GM19468 (cell line): ENCODE measurements around the gene ANO10.
"Not testable (repeated sequence)": the region's sequence is repeated elsewhere in the genome, so short reads cannot be mapped to it uniquely, and the experiment has no call there.

Experiments
- ATAC-seq: cut with Tn5 transposase; IDR thresholded peaks from one replicate; pipeline ENCODE4 v1.9.1; 2021; ENCODE audit warnings: mild to moderate bottlenecking, moderate library complexity, moderate number of reproducible peaks; ENCODE audit not compliant: unreplicated experiment; ENCODE audit errors: extremely low read depth

The ANO10 gene

GRCh38 chr3:43490640-43491185, 131.1 kb downstream of the ANO10 start:
- no peak for ATAC-seq

GRCh38 chr3:43489930-43490329, 131.9 kb downstream of the ANO10 start:
- ATAC-seq = no peak

DNA sequence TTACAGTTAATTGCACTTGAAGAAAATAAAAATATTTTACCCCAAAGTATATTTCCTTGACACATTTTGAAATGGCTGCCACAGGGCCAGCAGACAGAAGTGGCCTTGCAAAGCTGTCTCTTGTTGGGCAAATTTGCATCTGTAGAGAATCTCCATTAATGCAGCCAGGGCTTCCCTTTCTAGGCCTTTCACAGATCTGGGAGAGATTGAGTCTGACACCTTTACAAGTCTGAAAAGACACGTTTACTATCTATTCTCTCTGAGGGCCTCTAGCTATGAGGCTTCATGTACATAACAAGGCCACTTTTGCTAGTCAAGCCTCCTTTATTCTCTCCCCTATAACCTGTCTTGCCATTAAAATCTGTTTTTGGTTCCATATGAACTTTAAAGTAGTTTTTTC, 135.9 kb downstream of the ANO10 start:
- no peak for ATAC-seq

- ATAC-seq = no peak
These were observed 136.8 kb downstream of the ANO10 start for GRCh38 chr3:43484926-43485488.

DNA sequence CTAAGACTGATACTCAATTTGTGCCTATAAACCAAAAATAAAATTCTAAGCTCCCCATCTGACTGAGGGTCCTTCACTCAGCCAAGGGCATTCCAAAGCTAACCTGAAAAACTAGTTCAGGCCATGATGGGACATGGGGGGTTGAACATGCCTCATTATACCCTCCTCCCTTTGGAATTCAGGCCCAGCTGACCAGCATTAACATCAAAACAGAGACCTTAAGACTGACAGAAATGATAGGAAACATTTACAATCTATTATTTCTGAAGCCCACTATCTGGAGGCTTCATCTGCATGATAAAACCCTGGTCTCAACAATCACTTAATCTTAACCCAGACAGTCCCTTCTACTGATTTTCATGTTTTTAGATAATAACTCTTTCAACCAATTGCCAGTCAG, 140.4 kb downstream of the ANO10 start:
- ATAC-seq = no peak

GRCh38 chr3:43478839-43479238, 143.0 kb downstream of the ANO10 start:
- ATAC-seq = not testable (repeated sequence)

DNA sequence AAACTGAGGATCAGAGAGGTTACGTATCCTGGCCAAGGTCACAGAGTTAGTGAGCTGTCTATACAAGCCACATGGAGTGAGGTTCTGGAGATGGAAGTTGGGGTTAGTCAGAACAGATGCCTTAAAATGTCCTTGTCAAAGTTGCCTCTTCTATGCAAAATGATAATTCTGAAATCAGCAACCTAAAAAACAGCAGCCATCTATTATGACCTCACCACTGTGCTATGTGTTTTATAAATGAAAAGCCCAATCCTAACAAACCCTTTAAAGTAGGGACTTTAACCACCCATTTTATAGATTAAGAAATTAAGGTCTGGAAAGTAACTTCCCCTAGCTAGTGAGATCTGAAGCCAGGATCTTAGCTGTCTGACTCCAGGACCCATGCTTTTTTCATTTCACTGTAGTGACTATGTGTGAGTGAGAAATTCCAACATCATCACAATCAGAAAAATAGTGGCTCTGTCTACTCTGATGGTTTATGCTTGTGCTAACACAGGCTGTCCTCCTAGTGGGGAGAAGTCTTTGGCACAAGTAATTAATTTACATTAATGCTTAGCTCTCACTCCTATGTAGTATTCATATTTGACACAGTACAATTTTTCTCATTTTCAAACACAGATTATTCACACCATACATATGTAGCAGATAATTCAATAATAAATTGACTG, 143.6 kb downstream of the ANO10 start:
- ATAC-seq = no peak

DNA sequence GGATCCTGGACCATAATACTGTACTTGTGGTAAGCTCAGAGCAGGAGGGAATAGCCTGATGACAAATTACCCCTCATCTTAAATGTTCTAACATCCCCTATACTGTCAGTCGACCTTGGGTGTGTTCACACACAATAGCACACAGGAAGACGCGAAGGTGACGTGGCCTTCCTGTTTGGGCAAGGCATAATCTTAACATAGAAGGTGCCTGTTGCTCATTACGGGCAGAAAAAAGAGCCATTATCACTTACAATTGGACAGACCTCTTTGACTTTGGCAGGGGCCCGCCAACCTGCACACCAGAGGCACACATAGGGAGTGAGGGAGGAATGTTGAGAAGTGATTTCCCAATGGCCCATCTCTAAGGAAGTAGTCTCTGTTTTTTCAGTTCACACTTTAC, 144.2 kb downstream of the ANO10 start:
- ATAC-seq = no peak

GRCh38 chr3:43473737-43474136, 148.1 kb downstream of the ANO10 start:
- no peak for ATAC-seq

- no peak for ATAC-seq
These were observed 148.6 kb downstream of the ANO10 start for GRCh38 chr3:43473244-43473643.

DNA sequence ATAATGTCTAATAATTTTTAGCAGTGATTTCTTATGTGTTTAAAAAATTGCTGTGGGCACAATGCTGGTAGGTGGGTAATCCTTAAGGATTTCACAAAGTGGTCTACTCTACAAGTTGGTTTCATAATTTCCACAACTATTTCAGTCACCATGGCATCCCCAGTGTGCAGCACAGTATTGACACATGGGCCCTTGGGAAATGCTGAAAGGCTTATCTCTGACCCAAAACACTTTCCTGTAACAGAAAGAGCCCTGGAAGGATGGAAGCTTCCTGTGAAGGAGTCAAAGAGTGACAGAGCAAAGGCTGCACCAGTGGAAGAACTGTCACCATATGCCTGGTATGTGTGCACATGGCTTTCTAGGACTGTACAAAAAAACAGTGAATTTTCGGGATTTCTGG, 153.7 kb downstream of the ANO10 start:
- no peak for ATAC-seq

DNA sequence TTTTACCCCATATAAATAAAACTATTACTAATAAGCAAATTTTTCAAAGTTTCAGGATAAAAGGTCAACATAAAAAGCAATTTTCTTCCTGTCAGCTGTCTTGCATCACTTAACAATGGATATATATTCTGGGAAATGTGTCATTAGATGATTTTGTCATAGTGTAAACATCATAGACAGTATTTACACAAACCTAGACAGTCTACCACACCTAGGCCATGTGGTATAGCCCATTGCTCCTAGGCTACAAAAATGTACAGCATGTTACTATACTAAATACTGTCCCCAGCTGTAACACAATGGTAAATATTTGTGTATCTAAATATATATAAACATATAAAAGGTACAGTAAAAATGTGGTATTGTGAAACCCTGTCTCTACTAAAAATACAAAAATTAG, 156.7 kb downstream of the ANO10 start:
- no peak for ATAC-seq

DNA sequence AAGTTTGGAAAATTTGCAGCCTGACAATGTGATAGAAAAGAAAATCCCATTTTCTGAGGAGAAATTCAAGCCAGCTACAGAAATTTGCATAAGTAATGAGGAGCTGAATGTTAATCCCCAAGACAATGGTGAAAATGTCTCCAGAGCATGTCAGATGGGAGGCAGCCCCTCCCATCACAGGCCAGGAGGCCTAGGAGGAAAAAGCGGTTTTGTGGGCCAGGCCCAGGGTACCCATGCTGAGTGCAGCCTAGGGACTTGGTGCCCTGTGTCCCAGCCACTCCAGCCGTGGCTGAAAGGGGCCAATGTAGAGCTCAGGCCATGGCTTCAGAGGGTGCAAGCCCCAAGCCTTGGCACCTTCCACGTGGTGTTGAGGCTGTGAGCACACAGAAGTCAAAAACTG, 159.2 kb downstream of the ANO10 start:
- not testable (repeated sequence) for ATAC-seq

- no peak for ATAC-seq
These were observed 160.5 kb downstream of the ANO10 start for GRCh38 chr3:43461345-43461744.

GRCh38 chr3:43457038-43457437, 164.8 kb downstream of the ANO10 start:
- not testable (repeated sequence) for ATAC-seq

DNA sequence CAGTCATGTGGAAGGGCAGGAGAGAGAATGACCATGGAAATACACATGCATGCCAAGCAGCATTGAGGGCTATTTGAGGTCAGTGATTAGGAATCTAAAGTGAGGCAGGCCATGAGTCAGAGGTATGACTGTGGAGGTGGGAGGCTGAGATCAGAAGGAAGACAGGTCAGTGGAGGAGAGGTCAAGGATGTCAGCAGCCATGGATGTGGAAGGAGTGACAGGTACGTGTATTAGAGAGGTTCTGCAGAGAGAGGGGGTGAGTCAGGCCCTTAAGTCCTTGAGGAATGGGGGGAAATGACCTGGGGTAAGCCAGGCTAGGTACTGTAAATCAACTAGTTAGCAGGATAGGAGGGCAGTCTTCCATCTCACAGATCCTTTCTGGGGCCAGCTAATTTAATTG, 166.6 kb downstream of the ANO10 start:
- no peak for ATAC-seq

- ATAC-seq = no peak
These were observed 167.8 kb downstream of the ANO10 start for GRCh38 chr3:43453981-43454380.

- ATAC-seq = no peak
These were observed 170.0 kb downstream of the ANO10 start for GRCh38 chr3:43451670-43452254.

DNA sequence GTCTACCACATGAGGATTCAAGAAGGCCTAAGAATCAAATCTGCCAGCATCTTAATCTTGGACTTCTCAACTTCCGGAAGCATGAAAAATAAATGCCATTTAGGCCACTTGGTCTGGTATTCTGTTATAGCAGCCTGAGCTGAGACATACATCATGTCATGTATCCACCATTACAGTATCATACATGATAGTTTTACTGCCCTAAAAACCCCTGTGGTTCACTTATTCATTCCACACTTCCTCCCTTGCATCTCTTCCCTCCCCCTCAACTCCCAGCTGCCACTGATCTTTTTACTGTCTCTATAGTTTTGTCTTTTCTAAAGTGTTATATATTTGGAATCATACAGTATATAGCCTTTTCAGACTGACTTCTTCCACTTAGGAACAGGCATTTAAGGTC, 173.7 kb downstream of the ANO10 start:
- ATAC-seq = no peak

- no peak for ATAC-seq
These were observed 176.0 kb downstream of the ANO10 start for GRCh38 chr3:43445820-43446219.

DNA sequence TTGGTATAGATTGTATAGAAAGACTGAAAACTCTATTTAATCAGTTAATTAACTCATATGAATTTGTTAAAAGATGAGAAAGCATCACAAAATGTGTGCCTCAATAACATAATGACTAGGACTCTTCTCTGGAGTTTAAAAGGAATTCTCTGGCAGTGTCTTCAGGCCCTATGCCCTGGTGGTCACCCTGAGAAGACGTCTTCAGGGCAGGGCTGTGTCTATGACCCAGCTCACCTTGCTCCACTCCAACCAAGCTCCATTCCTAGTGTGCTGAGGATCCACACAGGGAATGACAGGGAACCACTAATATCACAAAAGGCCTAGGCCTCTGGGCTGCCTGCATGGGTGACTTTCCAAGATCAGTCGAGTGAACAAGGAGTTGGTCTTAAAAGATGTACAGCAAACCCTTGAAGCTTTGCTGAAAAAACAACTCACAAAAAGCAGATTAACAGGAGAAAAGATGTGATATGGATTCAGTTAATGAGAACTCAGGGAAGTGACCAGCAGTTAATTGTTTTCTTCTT, 178.9 kb downstream of the ANO10 start:
- no peak for ATAC-seq
